NCI-H774 (cell line): ENCODE results near the gene UTS2B.

Source experiments
- DNase-seq: peaks from one replicate; lab custom pipeline; 2025; lab: John Stamatoyannopoulos, UW

Gene UTS2B

GRCh38 chr3:191329654-191330529 is at the start of gene UTS2B:
TSS of gene UTS2B (minus strand) at chr3:191330526. CDS start at chr3:191282189, 48,337 bp downstream.
- peak; percentile 66 for DNase-seq

DNA sequence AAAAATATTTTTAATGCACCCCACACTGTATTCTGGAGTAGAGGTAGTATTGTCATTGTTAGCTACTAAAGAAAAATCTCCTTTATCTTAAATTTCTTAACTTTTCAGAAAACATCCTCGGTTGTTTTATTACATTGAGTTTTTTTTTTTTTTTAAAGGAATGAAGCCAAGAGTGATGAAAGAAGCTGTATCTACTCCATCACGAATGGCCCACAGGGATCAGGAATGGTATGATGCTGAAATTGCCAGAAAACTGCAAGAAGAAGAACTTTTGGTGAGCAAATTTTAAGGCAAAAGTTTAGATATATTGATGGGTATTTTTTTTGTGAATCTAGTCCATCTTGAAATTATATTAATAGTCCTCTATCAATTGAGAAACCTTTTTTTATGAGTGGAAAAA is 49.7 kb upstream of the UTS2B start:
- no peak for DNase-seq

- DNase-seq, result no peak
These were observed 49.1 kb upstream of the UTS2B start for GRCh38 chr3:191379446-191379845.

DNA sequence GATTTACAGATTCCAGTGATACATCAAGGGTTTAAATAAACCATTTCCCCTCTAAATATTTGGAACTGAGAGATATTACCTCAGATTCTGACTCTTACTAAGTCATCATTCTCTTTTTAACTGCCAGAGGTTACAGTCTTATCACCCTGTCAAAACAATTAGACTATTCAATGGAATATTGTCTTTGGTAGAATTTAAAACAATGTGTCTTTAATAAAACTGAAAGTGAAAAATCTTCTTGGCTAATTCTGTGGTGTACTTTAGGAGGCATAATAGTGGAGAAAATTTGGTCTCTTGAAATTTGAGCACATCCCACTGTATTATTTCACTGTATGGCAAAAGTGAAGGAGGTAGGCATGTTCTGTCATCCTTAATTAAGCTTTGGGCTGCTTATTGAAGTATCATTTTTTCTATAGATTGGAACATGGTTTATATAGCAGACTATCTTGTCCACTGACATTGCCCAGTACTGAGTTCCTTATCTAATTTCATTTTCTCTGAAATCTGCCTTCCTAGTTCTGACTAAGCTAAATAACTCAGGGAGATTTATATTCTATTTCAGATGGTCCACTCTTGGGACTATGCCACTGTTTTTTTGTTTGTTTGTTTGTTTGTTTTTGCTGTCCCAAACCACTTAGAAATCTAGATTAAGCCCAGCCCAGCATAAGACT is 48.0 kb upstream of the UTS2B start:
- no peak for DNase-seq

DNA sequence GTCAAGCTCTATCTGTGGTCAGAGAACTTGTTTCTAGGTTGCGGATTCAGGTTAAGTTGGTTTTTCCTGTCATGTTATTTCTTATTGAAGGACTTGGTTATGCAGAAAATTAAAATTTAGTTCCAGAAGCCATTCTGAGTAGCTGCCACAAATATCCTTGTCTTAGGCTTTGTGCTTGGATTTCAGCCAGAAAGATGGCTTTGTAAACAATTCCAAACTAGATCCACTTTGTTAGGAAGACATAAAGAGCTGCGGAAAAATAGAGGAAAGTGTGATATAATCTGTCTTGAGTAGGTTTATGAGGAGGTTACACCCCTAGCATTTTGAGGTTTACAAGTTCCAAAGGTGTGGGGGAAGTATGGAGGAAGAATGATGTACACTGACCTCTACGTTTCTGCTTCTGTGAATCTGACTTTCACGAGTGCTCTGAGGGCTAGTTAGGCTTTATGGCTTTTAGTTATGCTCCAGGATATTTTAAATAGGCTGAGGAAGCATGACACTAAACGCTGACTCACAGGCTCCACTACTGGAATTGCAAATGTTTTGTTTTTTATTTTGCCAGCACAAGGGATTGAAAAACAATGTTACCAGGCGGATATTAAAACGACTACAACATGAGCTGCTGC is 46.3 kb upstream of the UTS2B start:
- no peak for DNase-seq

- DNase-seq, result no peak
These were observed 43.0 kb upstream of the UTS2B start for GRCh38 chr3:191373327-191373726.

DNA sequence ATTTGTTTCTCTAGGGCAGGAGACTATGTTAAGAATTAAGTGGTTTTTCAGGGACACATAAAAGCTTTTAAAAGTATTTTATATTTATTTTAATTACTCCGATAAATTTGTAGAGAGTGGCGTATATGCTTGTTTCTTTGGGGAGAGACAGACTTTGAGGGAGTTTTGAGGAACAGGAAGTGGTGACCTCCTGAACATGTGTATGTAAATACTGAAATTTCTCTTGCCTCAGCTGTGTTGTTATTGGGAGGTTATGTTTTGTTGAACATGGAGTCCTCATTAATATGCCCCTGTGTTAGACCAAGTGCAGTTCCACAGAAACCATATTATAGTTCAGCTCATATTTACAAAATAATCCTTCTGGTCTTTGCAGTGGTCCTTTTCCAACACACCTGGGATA is 41.8 kb upstream of the UTS2B start:
- DNase-seq, result no peak

GRCh38 chr3:191369616-191370010 is 39.3 kb upstream of the UTS2B start:
- no peak for DNase-seq

- no peak for DNase-seq
These were observed 38.7 kb upstream of the UTS2B start for GRCh38 chr3:191368755-191369615.

GRCh38 chr3:191366675-191367074 is 36.3 kb upstream of the UTS2B start:
- no peak for DNase-seq

- no peak for DNase-seq
These were observed 32.9 kb upstream of the UTS2B start for GRCh38 chr3:191363221-191363620.

DNA sequence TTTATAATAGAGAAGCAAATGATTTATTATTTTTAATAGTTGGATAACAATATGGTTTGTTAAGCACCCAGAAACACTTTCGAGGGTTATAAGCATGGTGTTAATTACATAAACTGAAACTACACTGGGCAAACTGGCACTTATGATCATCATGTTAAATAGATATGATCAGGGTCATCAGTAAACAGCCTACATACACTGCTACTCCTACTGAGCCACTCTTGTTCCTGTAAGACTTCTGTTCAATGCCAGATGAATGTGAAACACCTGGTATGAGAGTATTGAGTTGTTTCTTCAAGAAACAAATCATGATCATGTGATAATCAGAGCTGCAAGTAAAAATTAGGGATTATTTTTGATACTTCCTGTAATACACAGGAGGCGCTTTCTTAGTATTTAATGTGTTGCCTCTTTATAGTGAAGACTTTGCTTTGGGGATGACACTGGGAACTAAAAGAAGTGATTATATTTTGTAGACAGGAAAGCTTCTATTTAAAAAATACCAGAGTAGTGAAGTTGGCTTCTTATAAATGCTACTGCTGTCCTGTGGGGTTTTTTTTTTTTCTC is 32.3 kb upstream of the UTS2B start:
- DNase-seq, result no peak

GRCh38 chr3:191362037-191362436 is 31.7 kb upstream of the UTS2B start:
- DNase-seq, result no peak

GRCh38 chr3:191361456-191361855 is 31.1 kb upstream of the UTS2B start:
- no peak for DNase-seq

GRCh38 chr3:191360620-191361019 is 30.3 kb upstream of the UTS2B start:
- no peak for DNase-seq

- DNase-seq, result no peak
These were observed 28.6 kb upstream of the UTS2B start for GRCh38 chr3:191358929-191359328.

- DNase-seq, result no peak
These were observed 27.6 kb upstream of the UTS2B start for GRCh38 chr3:191357909-191358308.

GRCh38 chr3:191356631-191357439 is 26.5 kb upstream of the UTS2B start:
- DNase-seq, result no peak

GRCh38 chr3:191355406-191355805 is 25.1 kb upstream of the UTS2B start:
- DNase-seq, result no peak

DNA sequence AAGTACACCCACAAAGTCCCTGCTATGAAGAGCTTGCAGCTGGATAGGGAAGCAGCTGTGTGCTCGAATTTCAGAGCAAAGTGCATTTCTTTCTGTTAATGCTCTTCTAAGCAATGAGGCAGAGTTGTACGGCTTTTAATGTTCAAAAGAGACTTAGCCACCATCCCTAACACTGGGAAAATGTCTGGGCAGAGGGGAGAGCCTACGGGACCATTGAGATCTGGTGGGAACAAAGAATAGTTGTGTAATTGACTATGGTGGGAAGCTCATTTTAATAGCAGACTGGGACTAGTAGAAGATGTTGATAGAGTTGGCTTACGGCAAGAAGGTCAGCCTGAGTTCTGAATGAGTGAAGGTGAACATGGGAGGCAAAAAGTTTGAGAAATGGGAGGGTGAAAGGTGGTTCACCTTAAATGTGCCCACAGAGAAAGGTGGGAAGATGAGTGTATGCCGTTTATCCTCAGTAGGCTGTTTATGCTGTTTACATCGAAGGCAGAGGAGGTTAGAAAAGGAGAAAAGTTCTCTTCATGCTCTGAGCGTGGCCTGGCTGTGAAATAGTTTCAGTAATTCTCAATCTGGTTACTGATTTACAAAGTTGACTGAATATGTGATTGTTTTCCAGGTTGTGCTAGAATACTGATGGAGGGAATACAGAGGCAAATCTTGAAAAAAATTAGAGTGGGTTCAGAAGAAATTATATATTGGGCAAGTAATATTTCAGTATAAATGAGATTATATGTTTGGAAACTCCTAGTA is 22.9 kb upstream of the UTS2B start:
- DNase-seq, result no peak
